ENCODE data around the gene RNF223. TPM values are rescaled to one million over a fixed set of nuclear protein-coding genes. Genes with fewer than 3 reads are reported as not detected.

Gene RNF223
- polyA plus RNA-seq, 1 donor (not counting 4 experiments of a cell fraction or from before 2014, with no cell fraction given), result 0.22 TPM

DNA sequence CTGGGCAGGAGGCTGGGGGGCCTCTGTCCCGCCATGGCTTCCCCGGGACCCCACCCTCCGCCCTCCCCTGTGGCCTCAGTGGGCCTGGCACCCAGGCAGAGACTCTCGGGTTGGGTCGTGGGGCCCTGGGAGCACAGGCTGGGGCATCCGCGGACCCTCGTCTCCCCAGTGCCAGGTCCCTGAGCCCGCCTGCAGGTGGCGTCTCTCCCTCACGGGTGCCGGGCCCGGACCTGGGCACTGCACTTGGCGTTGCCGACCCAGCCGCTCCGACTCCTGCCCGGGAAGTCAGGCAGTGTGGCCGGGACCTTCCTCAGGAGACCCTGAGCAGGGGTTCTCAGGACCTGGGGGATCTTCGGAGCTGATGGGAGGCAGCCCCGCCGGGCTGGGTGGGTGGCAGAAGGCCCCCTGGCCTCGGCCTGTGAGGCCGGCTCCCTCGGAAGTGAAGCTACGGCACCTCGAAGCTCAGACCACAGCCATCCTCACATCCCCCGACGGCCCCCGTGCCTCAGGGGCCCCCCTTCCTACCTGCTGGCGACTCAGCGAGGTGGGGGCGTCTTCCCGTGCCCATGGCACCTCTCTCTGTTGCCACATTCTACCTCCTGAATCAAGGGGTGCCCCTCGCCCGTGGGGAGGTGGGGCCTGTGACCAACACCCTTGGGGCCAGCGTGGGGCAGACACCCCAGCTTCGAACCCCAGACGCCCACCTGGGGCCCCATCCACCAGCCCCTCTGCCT lies 48.1 kb upstream of the RNF223 start:
- Histone ChIP-seq H3K36me3 (ENCODE audit: control insufficient read depth in 2 of 2, extremely low read depth in 1 of 2, insufficient read depth in 2 of 2, low read length in 2 of 2) (no peaks in the 10 kb centered on the region), H3K79me2 (ENCODE audit: control insufficient read depth, insufficient read depth, low read length) (no peaks in the 10 kb centered on the region), H3K4me3 (ENCODE audit: control insufficient read depth in 2 of 3, extremely low read depth in 1 of 3, insufficient read depth in 2 of 3, low read depth in 1 of 3, low read length in 3 of 3) (peak overlapping the region in 2 of 3 experiments; percentile 29 to 34), H3K4me2 (ENCODE audit: control insufficient read depth, extremely low read depth, insufficient read depth, low read depth, low read length) (peak overlapping the region; percentile 69), H3K9me3 (ENCODE audit: control insufficient read depth, low read depth, low read length) (no peaks in the 10 kb centered on the region), H3K27me3 (ENCODE audit: control insufficient read depth, extremely low read depth, insufficient read depth, low read length) (peaks cover 16% of the 10 kb centered on the region), H3K4me1 (ENCODE audit: control insufficient read depth, extremely low read depth, insufficient read depth, low read length) (peaks cover 3% of the 10 kb centered on the region), H3K9me1 (ENCODE audit: control insufficient read depth, extremely low read depth, insufficient read depth, low read length) (no peaks in the 10 kb centered on the region), H3K27ac (ENCODE audit: control insufficient read depth, insufficient read depth, low read length) (no peak overlapping the region), H3K9ac (ENCODE audit: control insufficient read depth, extremely low read depth, insufficient read depth, low read length) (peak overlapping the region; percentile 22), H2AFZ (ENCODE audit: control insufficient read depth, low read length) (peak overlapping the region; percentile 65), H4K20me1 (ENCODE audit: control insufficient read depth, extremely low read depth, insufficient read depth, low read length) (no peaks in the 10 kb centered on the region)
- TF ChIP-seq, protein P1, sequence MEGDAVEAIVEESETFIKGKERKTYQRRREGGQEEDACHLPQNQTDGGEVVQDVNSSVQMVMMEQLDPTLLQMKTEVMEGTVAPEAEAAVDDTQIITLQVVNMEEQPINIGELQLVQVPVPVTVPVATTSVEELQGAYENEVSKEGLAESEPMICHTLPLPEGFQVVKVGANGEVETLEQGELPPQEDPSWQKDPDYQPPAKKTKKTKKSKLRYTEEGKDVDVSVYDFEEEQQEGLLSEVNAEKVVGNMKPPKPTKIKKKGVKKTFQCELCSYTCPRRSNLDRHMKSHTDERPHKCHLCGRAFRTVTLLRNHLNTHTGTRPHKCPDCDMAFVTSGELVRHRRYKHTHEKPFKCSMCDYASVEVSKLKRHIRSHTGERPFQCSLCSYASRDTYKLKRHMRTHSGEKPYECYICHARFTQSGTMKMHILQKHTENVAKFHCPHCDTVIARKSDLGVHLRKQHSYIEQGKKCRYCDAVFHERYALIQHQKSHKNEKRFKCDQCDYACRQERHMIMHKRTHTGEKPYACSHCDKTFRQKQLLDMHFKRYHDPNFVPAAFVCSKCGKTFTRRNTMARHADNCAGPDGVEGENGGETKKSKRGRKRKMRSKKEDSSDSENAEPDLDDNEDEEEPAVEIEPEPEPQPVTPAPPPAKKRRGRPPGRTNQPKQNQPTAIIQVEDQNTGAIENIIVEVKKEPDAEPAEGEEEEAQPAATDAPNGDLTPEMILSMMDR (optimal IDR thresholded peaks at IDR 0.05 in 1 of 3, IDR thresholded peaks at IDR 0.05 in 1 of 3, conservative IDR thresholded peaks at IDR 0.05 in 1 of 3; ENCODE audit: extremely low read depth in 1 of 3, insufficient read depth in 2 of 3, low read length in 3 of 3), result peak; percentile 62 to 96 (median 95)
- TF ChIP-seq EZH2 (IDR thresholded peaks at IDR 0.05; ENCODE audit: low read length), result no peak
- dilution Hi-C loops (cut with MboI; ENCODE audit: extremely low pct_ligation_motif_present, low sequenced_read_pairs), result no loop called here
- DNase-seq (ENCODE audit: low read depth, low spot score), result no peak
- no peak for FAIRE-seq

DNA sequence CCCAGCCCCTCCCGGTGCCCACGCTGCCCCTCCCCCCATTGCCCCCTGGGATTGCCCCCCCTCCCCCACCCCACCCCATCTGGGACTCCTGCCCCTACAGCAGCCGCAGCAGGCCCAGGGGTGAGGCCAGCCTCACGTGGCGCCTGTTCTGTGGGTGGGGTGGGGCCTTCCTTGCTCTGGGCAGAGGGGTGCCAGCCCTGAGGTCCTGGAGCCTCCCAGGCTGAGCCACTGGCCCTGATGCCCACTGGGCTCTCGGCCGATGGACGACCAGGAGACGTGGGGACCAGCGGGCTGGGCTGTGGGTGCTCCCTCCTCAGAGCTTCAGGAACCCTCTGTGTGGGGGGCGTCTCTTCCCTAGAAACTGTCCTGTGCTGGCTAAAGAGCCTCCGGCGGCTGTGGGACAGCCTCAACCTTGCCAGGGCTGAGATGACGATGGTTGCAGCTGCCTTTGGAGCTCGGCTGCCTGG lies 47.5 kb upstream of the RNF223 start:
- H3K27ac ChIP-seq (ENCODE audit: control insufficient read depth, insufficient read depth, low read length), result no peak overlapping the region
- DNase-seq (ENCODE audit: low read depth, low spot score), result no peak
- no peaks in the 10 kb centered on the region for H4K20me1 ChIP-seq (ENCODE audit: control insufficient read depth, extremely low read depth, insufficient read depth, low read length)
- no peak overlapping the region for H3K4me3 ChIP-seq (ENCODE audit: control insufficient read depth in 2 of 3, extremely low read depth in 1 of 3, insufficient read depth in 2 of 3, low read depth in 1 of 3, low read length in 3 of 3)
- H3K9me1 ChIP-seq (ENCODE audit: control insufficient read depth, extremely low read depth, insufficient read depth, low read length), result no peaks in the 10 kb centered on the region
- FAIRE-seq, result no peak
- H3K27me3 ChIP-seq (ENCODE audit: control insufficient read depth, extremely low read depth, insufficient read depth, low read length), result peaks cover 17% of the 10 kb centered on the region
- no peaks in the 10 kb centered on the region for H3K79me2 ChIP-seq (ENCODE audit: control insufficient read depth, insufficient read depth, low read length)
- TF ChIP-seq, protein P1 (optimal IDR thresholded peaks at IDR 0.05 in 1 of 3, IDR thresholded peaks at IDR 0.05 in 1 of 3, conservative IDR thresholded peaks at IDR 0.05 in 1 of 3; ENCODE audit: extremely low read depth in 1 of 3, insufficient read depth in 2 of 3, low read length in 3 of 3), result no peak
- TF ChIP-seq EZH2 (IDR thresholded peaks at IDR 0.05; ENCODE audit: low read length), result no peak
- dilution Hi-C loops (cut with MboI; ENCODE audit: extremely low pct_ligation_motif_present, low sequenced_read_pairs), result no loop called here
- H3K9me3 ChIP-seq (ENCODE audit: control insufficient read depth, low read depth, low read length), result no peaks in the 10 kb centered on the region
- no peaks in the 10 kb centered on the region for H3K36me3 ChIP-seq (ENCODE audit: control insufficient read depth in 2 of 2, extremely low read depth in 1 of 2, insufficient read depth in 2 of 2, low read length in 2 of 2)
- peak overlapping the region; percentile 8 for H2AFZ ChIP-seq (ENCODE audit: control insufficient read depth, low read length)
- no peak overlapping the region for H3K9ac ChIP-seq (ENCODE audit: control insufficient read depth, extremely low read depth, insufficient read depth, low read length)
- no peak overlapping the region for H3K4me2 ChIP-seq (ENCODE audit: control insufficient read depth, extremely low read depth, insufficient read depth, low read depth, low read length)
- H3K4me1 ChIP-seq (ENCODE audit: control insufficient read depth, extremely low read depth, insufficient read depth, low read length), result peaks cover 3% of the 10 kb centered on the region
